DMS53 (cell line): ENCODE data around the gene ACADVL.
"Not testable (repeated sequence)": the region's sequence is repeated elsewhere in the genome, so short reads cannot be mapped to it uniquely, and the experiment has no call there.

ENCODE experiments used
- DNase-seq: peaks from one replicate; lab custom pipeline; 2025; lab: John Stamatoyannopoulos, UW

The ACADVL gene

GRCh38 chr17:7219812-7220592 is at the start of gene ACADVL, which contains the start of gene DLG4:
Gene ACADVL (plus strand): TSS chr17:7219938. CDS start chr17:7219985, 47 bp downstream.
Gene DLG4 (minus strand): TSS chr17:7219836.
- peak; percentile 94 for DNase-seq

GRCh38 chr17:7172522-7173191 is 47.1 kb upstream of the ACADVL start:
- DNase-seq: not testable (repeated sequence)

GRCh38 chr17:7173687-7174602 is 45.8 kb upstream of the ACADVL start:
- DNase-seq: peak; percentile 61

GRCh38 chr17:7174603-7175326 is 45.0 kb upstream of the ACADVL start:
- DNase-seq: no peak

GRCh38 chr17:7175330-7175733 is 44.4 kb upstream of the ACADVL start:
- DNase-seq: no peak

GRCh38 chr17:7176107-7176840 is 43.5 kb upstream of the ACADVL start:
- no peak for DNase-seq

GRCh38 chr17:7176841-7177190 is 42.9 kb upstream of the ACADVL start:
- DNase-seq: peak; percentile 43

- peak; percentile 89 for DNase-seq
Observed at GRCh38 chr17:7177191-7177953, 42.4 kb upstream of the ACADVL start.

GRCh38 chr17:7177954-7178477 is 41.7 kb upstream of the ACADVL start:
- DNase-seq: peak; percentile 93

- no peak for DNase-seq
Observed at GRCh38 chr17:7178973-7179316, 40.8 kb upstream of the ACADVL start.

- no peak for DNase-seq
Observed at GRCh38 chr17:7179317-7180254, 40.2 kb upstream of the ACADVL start, which contains the start of gene ASGR1. Gene ASGR1 (minus strand): TSS chr17:7179370. CDS start chr17:7178563, 807 bp downstream.

- DNase-seq: not testable (repeated sequence)
Observed at GRCh38 chr17:7182101-7182500, 37.6 kb upstream of the ACADVL start.

GRCh38 chr17:7183433-7184090 is 36.2 kb upstream of the ACADVL start:
- peak; percentile 87 for DNase-seq

GRCh38 chr17:7184091-7184488 is 35.6 kb upstream of the ACADVL start:
- peak; percentile 94 for DNase-seq

GRCh38 chr17:7184647-7185046 is 35.1 kb upstream of the ACADVL start:
- DNase-seq: no peak

- DNase-seq: peak; percentile 40
Observed at GRCh38 chr17:7186241-7186640, 33.5 kb upstream of the ACADVL start.

GRCh38 chr17:7190276-7190917 is 29.3 kb upstream of the ACADVL start:
- DNase-seq: no peak

- no peak for DNase-seq
Observed at GRCh38 chr17:7191069-7191468, 28.7 kb upstream of the ACADVL start.
